A172 (cell line): Measurements from ENCODE around the gene INPP4B. TPM values are rescaled to one million over a fixed set of nuclear protein-coding genes. Genes with fewer than 3 reads are reported as not detected.
"Not testable (repeated sequence)": the region's sequence is repeated elsewhere in the genome, so short reads cannot be mapped to it uniquely, and the experiment has no call there.

Experiments used
- DNase-seq: peaks from one replicate; pipeline ENCODE4 v3.0.0-alpha.2; 2015; ENCODE audit warnings: low spot score
- total RNA-seq: library from RNA; depleted of rRNA; stranded (reverse); fragments of >200 nt; shearing (Covaris generic); gene quantifications from 2 replicates; pipeline ENCODE4 v1.2.3, GENCODE V29; 2014

Gene INPP4B
- total RNA-seq, 1 experiment from 2014 or later, result 31.8 TPM

GRCh38 chr4:142413485-142413884 is 432.6 kb downstream of the INPP4B start:
- DNase-seq, result no peak

DNA sequence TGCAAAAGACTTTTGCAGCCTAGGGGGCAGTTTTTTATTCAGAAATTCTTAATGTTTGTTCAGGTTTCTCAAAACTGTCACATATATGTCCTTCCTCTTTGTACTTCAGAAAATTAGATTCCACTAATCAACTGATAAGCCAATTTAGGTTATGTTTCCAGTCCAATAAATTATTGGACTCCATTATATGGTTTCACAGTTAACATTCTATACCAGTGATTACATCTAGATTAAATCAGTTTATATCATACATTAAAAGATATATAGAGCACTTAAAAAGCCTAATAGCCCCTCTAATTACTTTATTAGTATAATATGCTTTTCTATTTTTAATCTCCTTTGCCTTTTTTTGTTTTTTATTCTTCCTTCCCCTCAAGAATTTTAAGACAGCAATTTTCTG is 434.1 kb downstream of the INPP4B start:
- DNase-seq, result no peak

- peak; percentile 84 for DNase-seq
These were observed 438.1 kb downstream of the INPP4B start for GRCh38 chr4:142408003-142408441.

GRCh38 chr4:142407596-142407995 is 438.5 kb downstream of the INPP4B start:
- peak; percentile 67 for DNase-seq

GRCh38 chr4:142406917-142407501 is 439.1 kb downstream of the INPP4B start:
- DNase-seq, result peak; percentile 14

DNA sequence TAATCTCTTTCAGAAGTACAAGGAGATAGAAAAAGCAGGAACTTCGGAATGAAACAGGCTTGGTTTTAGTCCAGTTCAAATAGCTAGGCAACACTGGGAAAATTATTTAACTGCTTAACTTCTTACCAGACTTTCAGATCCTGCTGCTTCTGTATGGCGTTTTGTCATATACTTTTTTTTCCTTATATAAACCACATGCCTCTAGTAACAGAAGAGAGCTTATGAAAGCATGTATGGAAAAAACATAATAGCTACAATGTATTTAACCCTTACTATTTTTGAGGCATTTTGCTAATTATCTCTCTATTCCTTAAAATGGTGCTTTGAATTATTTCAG is 439.6 kb downstream of the INPP4B start:
- no peak for DNase-seq

DNA sequence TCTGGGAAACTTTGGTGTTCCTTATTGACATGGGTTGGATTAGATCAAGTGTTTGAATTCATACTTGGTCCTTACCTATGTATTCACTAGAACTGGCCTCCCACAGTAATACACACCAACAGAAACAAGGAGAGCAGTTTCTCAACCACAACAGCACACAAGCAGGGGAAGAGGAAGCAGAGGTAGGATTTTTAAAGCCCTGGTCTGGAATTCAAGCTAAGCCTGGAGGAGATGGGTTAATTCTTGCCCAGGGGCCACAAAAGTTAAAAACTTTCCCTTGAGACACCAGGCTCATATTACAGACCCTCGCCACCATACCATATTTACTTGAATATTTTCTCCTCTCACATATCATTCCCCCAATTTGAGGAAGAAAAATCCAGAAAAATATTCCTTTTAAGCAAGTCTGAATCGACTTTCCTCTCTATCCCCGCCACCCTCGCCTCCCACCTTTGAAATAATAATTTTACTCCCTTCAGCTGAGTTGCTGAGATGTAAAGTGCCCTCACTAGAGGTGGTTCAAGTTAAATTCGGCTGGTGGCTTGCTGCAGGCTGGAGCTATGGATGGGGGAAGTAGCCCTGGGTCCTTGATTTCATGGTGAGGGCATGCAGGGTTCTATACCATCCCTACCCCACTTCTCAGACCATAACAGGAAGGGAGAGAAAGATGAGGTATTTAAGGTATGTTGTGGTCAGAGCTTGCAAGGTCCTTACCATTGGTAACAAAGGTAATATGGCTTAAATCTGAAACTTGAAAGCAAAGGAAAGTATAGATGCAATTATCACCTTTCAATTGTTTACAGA is 440.2 kb downstream of the INPP4B start:
- peak; percentile 58 for DNase-seq

- peak; percentile 80 for DNase-seq
These were observed 440.9 kb downstream of the INPP4B start for GRCh38 chr4:142405021-142405694.

- DNase-seq, result peak; percentile 60
These were observed 441.9 kb downstream of the INPP4B start for GRCh38 chr4:142404191-142404611.

- DNase-seq, result peak; percentile 51
These were observed 443.2 kb downstream of the INPP4B start for GRCh38 chr4:142402900-142403299.

GRCh38 chr4:142402156-142402555 is 443.9 kb downstream of the INPP4B start:
- peak; percentile 40 for DNase-seq

DNA sequence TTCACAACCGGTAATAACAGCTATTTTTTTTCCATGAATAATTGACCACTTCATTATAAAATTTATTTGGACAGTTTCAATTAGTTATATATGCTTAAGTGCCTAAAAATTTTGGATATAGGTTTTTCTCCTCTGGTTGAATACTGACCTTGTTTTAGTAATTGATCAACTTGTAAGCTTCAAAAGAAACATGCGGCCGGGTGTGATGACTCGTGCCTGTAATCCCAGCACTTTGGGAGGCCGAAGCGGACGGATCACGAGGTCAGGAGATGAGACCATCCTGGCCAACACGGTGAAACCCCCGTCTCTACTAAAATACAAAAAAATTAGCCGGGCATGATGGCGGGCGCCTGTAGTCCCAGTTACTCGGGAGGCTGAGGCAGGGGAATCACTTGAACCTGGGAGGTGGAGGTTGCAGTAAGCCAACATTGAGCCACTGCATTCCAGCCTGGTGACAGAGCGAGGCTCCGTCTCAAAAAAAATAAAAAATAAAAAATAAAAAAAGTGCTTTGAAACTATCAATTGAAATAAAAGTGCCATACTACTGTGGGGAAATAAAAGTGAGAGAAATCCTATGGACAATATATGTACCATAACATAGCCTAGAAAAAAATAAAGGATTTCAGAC is 448.6 kb downstream of the INPP4B start:
- DNase-seq, result not testable (repeated sequence)

GRCh38 chr4:142396279-142396678 is 449.8 kb downstream of the INPP4B start:
- peak; percentile 50 for DNase-seq

DNA sequence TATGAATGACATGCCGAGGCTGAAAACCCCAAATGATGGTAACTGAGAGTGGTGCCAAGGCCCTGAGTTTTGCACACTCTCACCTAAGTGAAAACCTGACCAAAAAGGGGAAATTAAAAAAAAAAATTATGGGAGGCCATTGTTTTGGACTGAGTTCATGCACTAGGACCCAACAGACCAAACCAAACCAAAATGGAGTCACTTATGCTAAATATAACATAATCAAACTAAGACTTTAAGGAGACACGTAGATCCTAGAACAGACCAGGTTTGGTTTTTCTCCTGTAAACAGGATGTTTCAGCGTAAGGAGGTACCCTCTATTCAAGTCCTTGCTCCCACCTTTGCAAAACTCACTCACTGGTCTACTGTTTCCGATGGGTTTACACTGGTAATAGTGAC is 453.0 kb downstream of the INPP4B start:
- DNase-seq, result no peak

DNA sequence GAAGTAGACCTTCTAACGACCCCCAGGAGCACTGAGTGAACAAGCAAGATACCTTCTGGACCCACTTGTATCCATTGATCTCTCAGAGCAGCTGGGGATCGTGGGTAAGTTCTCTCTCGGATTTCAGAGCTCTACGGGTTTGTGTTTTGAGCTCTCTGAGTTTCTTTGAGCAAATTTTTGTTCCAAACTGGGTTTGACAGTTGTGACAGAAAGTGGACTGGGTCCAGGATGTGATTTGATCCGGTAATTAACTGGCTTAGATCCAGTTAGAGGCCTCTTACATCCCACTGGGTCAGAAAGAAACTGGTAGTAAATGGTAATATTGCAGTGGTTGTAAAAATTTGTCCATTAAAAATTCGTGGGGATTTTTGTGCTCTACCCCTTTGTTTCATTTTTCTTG is 459.2 kb downstream of the INPP4B start:
- no peak for DNase-seq

DNA sequence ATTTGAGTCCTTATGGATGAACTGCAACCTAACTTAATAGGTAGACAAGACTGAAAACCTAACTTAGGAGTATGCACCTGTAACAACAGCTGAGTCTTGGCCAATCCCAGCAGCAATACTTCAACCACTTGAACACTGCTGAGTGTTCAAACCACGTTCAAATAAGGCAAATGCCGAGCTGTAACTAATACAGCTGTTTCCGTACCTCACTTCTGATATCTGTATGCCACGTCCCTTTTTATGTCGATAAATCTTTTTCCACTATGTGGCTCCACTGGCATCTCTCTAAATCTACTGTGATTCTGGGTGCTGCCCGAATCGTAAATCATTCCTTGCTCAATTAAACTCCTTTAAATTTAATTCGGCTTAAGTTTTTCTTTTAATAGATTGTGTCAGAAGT is 459.7 kb downstream of the INPP4B start:
- DNase-seq, result no peak

DNA sequence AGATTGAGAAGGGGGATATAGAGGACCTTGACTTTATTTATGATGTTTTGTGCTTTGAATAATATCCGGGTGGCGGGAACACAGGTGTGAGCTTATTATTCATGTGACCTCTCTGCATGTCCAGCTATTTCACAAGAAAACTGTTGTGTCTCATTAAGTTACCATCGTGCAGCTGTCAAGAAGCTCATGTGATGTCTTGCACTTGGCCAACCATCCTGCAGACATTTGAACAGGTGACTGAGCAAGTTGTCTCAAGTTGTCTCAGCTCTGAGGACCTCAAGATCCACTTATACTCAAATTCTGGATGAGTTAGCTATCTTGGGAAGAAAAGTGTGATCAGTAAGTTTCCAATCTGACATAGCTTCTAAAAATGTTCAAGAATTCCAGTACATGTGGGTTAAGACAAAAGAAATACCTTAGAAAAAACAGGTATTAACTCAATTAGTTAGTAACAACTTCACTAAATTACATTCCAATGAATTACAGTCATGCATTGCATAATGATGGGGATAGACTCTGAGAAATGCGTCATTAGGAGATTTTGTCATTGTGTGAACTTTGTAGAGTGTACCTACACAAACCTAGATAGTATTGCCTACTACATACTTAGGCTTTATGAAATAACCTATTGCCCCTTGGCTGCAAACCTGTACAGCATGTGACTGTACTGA is 462.2 kb downstream of the INPP4B start:
- DNase-seq, result no peak

GRCh38 chr4:142383354-142383753 is 462.7 kb downstream of the INPP4B start:
- DNase-seq, result no peak

DNA sequence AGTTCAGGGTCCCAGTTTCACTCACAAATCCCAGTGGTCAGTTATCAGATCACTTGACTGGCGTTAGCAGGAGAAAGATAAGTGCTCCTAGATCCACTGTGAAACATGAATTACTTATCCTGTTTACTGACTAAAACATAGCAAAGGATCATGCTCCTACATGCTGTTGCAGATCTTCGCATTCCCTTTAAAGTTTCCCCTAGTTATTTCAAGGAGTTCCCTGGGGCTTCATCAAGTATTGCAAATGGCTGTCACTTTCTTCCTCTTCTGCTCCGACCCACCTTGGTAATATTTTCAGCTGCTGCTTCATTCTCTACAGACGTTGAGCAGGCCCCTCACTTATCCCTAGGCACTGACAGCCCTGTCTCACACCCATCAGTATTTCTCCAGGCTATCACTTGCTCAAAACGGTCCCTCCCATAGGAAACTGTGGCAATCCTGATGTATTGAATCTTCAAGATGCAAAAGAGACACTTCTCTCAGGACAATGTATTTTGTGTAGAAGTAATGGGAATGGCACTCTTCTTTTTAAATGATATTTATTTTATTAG is 466.0 kb downstream of the INPP4B start:
- DNase-seq, result no peak

- DNase-seq, result peak; percentile 90
These were observed 466.6 kb downstream of the INPP4B start for GRCh38 chr4:142379277-142380051.

GRCh38 chr4:142378179-142378578 is 467.9 kb downstream of the INPP4B start:
- no peak for DNase-seq
